Activated B cell treated with CpG ODN at 0.5 μM for 24 hours (primary cell): ENCODE data around the gene TNFRSF17. TPM values are rescaled to one million over a fixed set of nuclear protein-coding genes. Genes with fewer than 3 reads are reported as not detected.
"Not testable (repeated sequence)": the region's sequence is repeated elsewhere in the genome, so short reads cannot be mapped to it uniquely, and the experiment has no call there.

Experiments used
- ATAC-seq: fragments of 200-7000 bp; cut with Tn5 transposase; one replicate; pipeline ENCODE4 v1.10.0; 2021; ENCODE audit warnings: low read depth, mild to moderate bottlenecking, moderate library complexity
- CTCF ChIA-PET: fragments of 350-600 bp; sonication (Branson Sonifier 250); formaldehyde crosslinking; loops from one replicate; lab custom pipeline; 2021; ENCODE audit warnings: antibody characterized with exemption; lab: Charles Lee
- POLR2A ChIA-PET: fragments of 350-600 bp; sonication (Branson Sonifier 250); formaldehyde crosslinking; loops from one replicate; lab custom pipeline; 2021; ENCODE audit warnings: antibody characterized with exemption; lab: Charles Lee
- DNase-seq: peaks from one replicate; pipeline ENCODE4 v3.0.0; 2022
- H3K27ac Mint-ChIP-seq: one replicate; pipeline ENCODE4 v1.8.0; 2020; ENCODE audit warnings: mixed read lengths
- H3K27me3 Mint-ChIP-seq: one replicate; pipeline ENCODE4 v1.8.0; 2021; ENCODE audit warnings: mixed read lengths
- H3K36me3 Mint-ChIP-seq: one replicate; pipeline ENCODE4 v1.8.0; 2021; ENCODE audit warnings: low read depth, mixed read lengths
- H3K4me1 Mint-ChIP-seq: one replicate; pipeline ENCODE4 v1.8.0; 2021; ENCODE audit warnings: mixed read lengths
- H3K4me3 Mint-ChIP-seq: one replicate; pipeline ENCODE4 v1.8.0; 2020; ENCODE audit warnings: mild to moderate bottlenecking, mixed read lengths
- H3K9me3 Mint-ChIP-seq: one replicate; pipeline ENCODE4 v1.8.0; 2020; ENCODE audit warnings: mixed read lengths
- CTCF ChIP-seq: fragments of 200-600 bp; IDR thresholded peaks from one replicate; pipeline ENCODE4 v1.8.0; 2022; ENCODE audit warnings: antibody characterized with exemption, mild to moderate bottlenecking
- intact Hi-C: fragments of 100-400 bp; cut with micrococcal nuclease; formaldehyde crosslinking; loops from one replicate; pipeline ENCODE4 v1.15.1; 2024
- total RNA-seq: library from RNA; stranded (reverse); gene quantifications from 2 replicates; pipeline ENCODE4 v1.2.3, GENCODE V29; 2022

The TNFRSF17 gene
- total RNA-seq, 1 donor from 2014 or later: 8.0 TPM

GRCh38 chr16:11963706-11964105, 1.3 kb upstream of the TNFRSF17 start:
- H3K9me3 Mint-ChIP-seq: no peaks in the 10 kb centered on the region
- H3K36me3 Mint-ChIP-seq: peaks cover 8% of the 10 kb centered on the region
- ChIA-PET POLR2A (interaction anchor here (0.7 to 4.4 kb wide), 3 partner anchors 15 to 72 kb away, joined by 3 to 97 read pairs (median 5); partner anchors contain the start of gene SNX29), CTCF (interaction anchor here (1.5 kb wide), 1 partner anchor 15 kb away, joined by 8 read pairs; no protein-coding TSS in a partner anchor)
- intact Hi-C loops: loop anchor here (2.0 kb wide), 1 partner anchor 71 kb away; no protein-coding TSS in a partner anchor
- no peak for TF ChIP-seq CTCF
- peaks cover 75% of the 10 kb centered on the region for H3K4me1 Mint-ChIP-seq
- H3K27ac Mint-ChIP-seq: peak overlapping the region; percentile 90
- DNase-seq (no peak), ATAC-seq (no peak)
- peak overlapping the region; percentile 53 for H3K4me3 Mint-ChIP-seq
- H3K27me3 Mint-ChIP-seq: no peaks in the 10 kb centered on the region

GRCh38 chr16:11966173-11966572, 1.2 kb downstream of the TNFRSF17 start:
- CTCF ChIA-PET: interaction anchor here (1.7 to 3.3 kb wide), 2 partner anchors 10 to 102 kb away, joined by 4 to 13 read pairs; partner anchors contain the start of gene SNX29
- peaks cover 10% of the 10 kb centered on the region for H3K36me3 Mint-ChIP-seq
- intact Hi-C loops: loop anchor here (1.0 to 5.0 kb wide), 2 partner anchors 10 to 101 kb away; partner anchors contain the start of gene SNX29
- H3K9me3 Mint-ChIP-seq: no peaks in the 10 kb centered on the region
- ATAC-seq (peak; percentile 73), DNase-seq (no peak)
- no peaks in the 10 kb centered on the region for H3K27me3 Mint-ChIP-seq
- H3K27ac Mint-ChIP-seq: peak overlapping the region; percentile 90
- peak overlapping the region; percentile 80 for H3K4me3 Mint-ChIP-seq
- peaks cover 72% of the 10 kb centered on the region for H3K4me1 Mint-ChIP-seq
- POLR2A ChIA-PET: interaction anchor here (0.6 to 4.4 kb wide), 7 partner anchors 13 to 277 kb away, joined by 3 to 97 read pairs (median 3); partner anchors contain the start of genes GSPT1 and SNX29
- no peak for TF ChIP-seq CTCF

GRCh38 chr16:11967195-11967911, 2.3 kb downstream of the TNFRSF17 start:
- ATAC-seq (no peak), DNase-seq (no peak)
- Mint-ChIP-seq H3K36me3 (peaks cover 14% of the 10 kb centered on the region), H3K4me3 (no peak overlapping the region), H3K27me3 (no peaks in the 10 kb centered on the region), H3K27ac (peak overlapping the region; percentile 83), H3K9me3 (no peaks in the 10 kb centered on the region), H3K4me1 (peaks cover 69% of the 10 kb centered on the region)
- ChIA-PET POLR2A (interaction anchor here (0.5 to 3.9 kb wide), 4 partner anchors 9 to 54 kb away, joined by 3 to 25 read pairs (median 4); partner anchors contain the start of gene SNX29), CTCF (interaction anchor here (0.7 to 3.3 kb wide), 4 partner anchors 18 to 101 kb away, joined by 3 to 13 read pairs (median 6); no protein-coding TSS in a partner anchor)
- TF ChIP-seq CTCF: no peak
- intact Hi-C loops: loop anchor here (5.0 kb wide), 1 partner anchor 100 kb away; no protein-coding TSS in a partner anchor

- H3K36me3 Mint-ChIP-seq: peaks cover 14% of the 10 kb centered on the region
- ChIA-PET POLR2A (interaction anchor here (0.5 to 3.9 kb wide), 5 partner anchors 10 to 90 kb away, joined by 3 to 25 read pairs (median 6); no protein-coding TSS in a partner anchor), CTCF (interaction anchor here (1.4 to 2.4 kb wide), 3 partner anchors 19 to 99 kb away, joined by 4 to 10 read pairs (median 7); no protein-coding TSS in a partner anchor)
- H3K27me3 Mint-ChIP-seq: no peaks in the 10 kb centered on the region
- intact Hi-C loops: loop anchor here (5.0 kb wide), 1 partner anchor 99 kb away; no protein-coding TSS in a partner anchor
- TF ChIP-seq CTCF: no peak
- no peak for DNase-seq
- no peaks in the 10 kb centered on the region for H3K9me3 Mint-ChIP-seq
- peak overlapping the region; percentile 83 for H3K27ac Mint-ChIP-seq
- peaks cover 59% of the 10 kb centered on the region for H3K4me1 Mint-ChIP-seq
- no peak overlapping the region for H3K4me3 Mint-ChIP-seq
- ATAC-seq: no peak
These were observed 3.6 kb downstream of the TNFRSF17 start for GRCh38 chr16:11968577-11968976.

GRCh38 chr16:11970292-11970691, 5.3 kb downstream of the TNFRSF17 start:
- H3K36me3 Mint-ChIP-seq: peaks cover 24% of the 10 kb centered on the region
- peaks cover 42% of the 10 kb centered on the region for H3K4me1 Mint-ChIP-seq
- H3K27ac Mint-ChIP-seq: peak overlapping the region; percentile 30
- H3K9me3 Mint-ChIP-seq, intact Hi-C loops, H3K27me3 Mint-ChIP-seq, DNase-seq, H3K4me3 Mint-ChIP-seq, ATAC-seq: not testable (repeated sequence)
- ChIA-PET CTCF (interaction anchor here (2.4 kb wide), 1 partner anchor 98 kb away, joined by 10 read pairs; no protein-coding TSS in a partner anchor), POLR2A (interaction anchor here (3.9 kb wide), 1 partner anchor 8 kb away, joined by 25 read pairs; no protein-coding TSS in a partner anchor)
